ENCODE results near the gene EP400. TPM values are rescaled to one million over a fixed set of nuclear protein-coding genes. Genes with fewer than 3 reads are reported as not detected.

Gene EP400
- total and polyA plus RNA-seq, 2 of the 4 experiments (the other 2 are of a cell fraction) = 4.3 to 11.4 TPM

- Histone ChIP-seq H2AFZ (replicated peaks; ENCODE audit: low read length, poor library complexity) (peak overlapping the region; percentile 3), H3K4me3 (ENCODE audit: insufficient read depth, low read depth, low read length) (no peak overlapping the region), H3K9me3 (ENCODE audit: control insufficient read depth, insufficient read depth, low read length) (no peaks in the 10 kb centered on the region), H2BK120ac (ENCODE audit: low read depth, low read length) (no peak overlapping the region), H3K9ac (ENCODE audit: low read depth, low read length) (no peak overlapping the region), H3K79me1 (ENCODE audit: low read depth in 1 of 2, low read length in 2 of 2) (no peaks in the 10 kb centered on the region), H3K4me1 (ENCODE audit: control insufficient read depth, insufficient read depth, low read length) (no peaks in the 10 kb centered on the region), H3K9me1 (ENCODE audit: insufficient read depth, low read length) (no peaks in the 10 kb centered on the region), H3K27me3 (ENCODE audit: control insufficient read depth, insufficient read depth, low read length) (no peaks in the 10 kb centered on the region), H3K36me3 (ENCODE audit: control insufficient read depth, insufficient read depth, low read length) (peaks cover 64% of the 10 kb centered on the region), H4K8ac (ENCODE audit: low read depth in 2 of 2, low read length in 2 of 2) (no peak overlapping the region), H2AK5ac (ENCODE audit: low read depth, low read length) (no peak overlapping the region), H3K18ac (ENCODE audit: low read depth, low read length) (no peak overlapping the region), H3K56ac (ENCODE audit: extremely low read depth, insufficient read depth, low read length) (no peak overlapping the region), H4K5ac (ENCODE audit: low read depth, low read length) (no peak overlapping the region), H2BK20ac (ENCODE audit: low read depth, low read length) (no peak overlapping the region), H4K20me1 (ENCODE audit: insufficient read depth, low read length) (no peaks in the 10 kb centered on the region), H3K4me2 (ENCODE audit: low read depth, low read length) (no peak overlapping the region), H3K27ac (ENCODE audit: insufficient read depth, low read length) (no peak overlapping the region), H3K14ac (replicated peaks; ENCODE audit: low read depth, low read length) (no peak overlapping the region), H3K23ac (ENCODE audit: low read depth, low read length) (no peak overlapping the region), H3K4ac (ENCODE audit: low read depth, low read length) (no peak overlapping the region), H4K91ac (ENCODE audit: insufficient read depth, low read depth, low read length) (no peak overlapping the region), H2BK5ac (ENCODE audit: low read depth, low read length, poor library complexity, severe bottlenecking) (no peak overlapping the region), H2AK9ac (replicated peaks; ENCODE audit: low read depth, low read length, poor library complexity) (no peak overlapping the region), H2BK15ac (ENCODE audit: low read depth, low read length) (no peak overlapping the region)
- POLR2A ChIA-PET (ENCODE audit: unreplicated experiment) = no interaction called here
- in situ Hi-C loops (cut with MboI; ENCODE audit: low sequenced_read_pairs) (no loop called here), intact Hi-C loops (cut with micrococcal nuclease) (no loop called here), dilution Hi-C loops (cut with HindIII; ENCODE audit: low sequenced_read_pairs, unreplicated experiment) (no loop called here)
- no peak for TF ChIP-seq POLR2A (IDR thresholded peaks at IDR 0.05; ENCODE audit: low read depth, low read length)
- no peak for ATAC-seq (ENCODE audit: low read depth)
- CTCF ChIA-PET = no interaction called here
- WGBS, 2 experiments (ENCODE audit: extremely low coverage in 2 of 2, insufficient read length in 1 of 2) = 95% methylated on average over 24 of the region's 37 CpGs; no CpG with 5 or more reads in 1 of the 2 experiments
- no TSS peak for BruUV-seq (replicated peaks)
- DNase-seq = no peak
Measured at GRCh38 chr12:131919366-131920156, 30.2 kb upstream of the EP400 start.
